ENCODE measurements around the gene VRK3. TPM values are rescaled to one million over a fixed set of nuclear protein-coding genes. Genes with fewer than 3 reads are reported as not detected.

The VRK3 gene
- polyA plus RNA-seq, 3 donors from 2014 or later, result 89.8 to 116 (median 106) TPM

GRCh38 chr19:49999371-50000010, 25.7 kb downstream of the VRK3 start:
- peak overlapping the region in 2 of 6 donors; percentile 10 to 28 for H3K27ac Mint-ChIP-seq
- DNase-seq, result no peak
- H3K36me3 Mint-ChIP-seq, result peaks cover 16 to 42% (median 21%) of the 10 kb centered on the region in 3 donors
- H3K4me1 Mint-ChIP-seq, result peaks cover 37 to 39% of the 10 kb centered on the region in 2 donors
- no peaks in the 10 kb centered on the region for H3K9me3 Mint-ChIP-seq
- no peak overlapping the region for H3K4me3 Mint-ChIP-seq
- H3K27me3 Mint-ChIP-seq (ENCODE audit: low read depth in 3 of 3), result peaks cover 0 to 4% (median 0%) of the 10 kb centered on the region in 3 donors

GRCh38 chr19:49997709-49998108, 27.5 kb downstream of the VRK3 start:
- Mint-ChIP-seq H3K4me3 (no peak overlapping the region), H3K4me1 (peaks cover 19 to 21% of the 10 kb centered on the region in 2 donors), H3K36me3 (peaks cover 26 to 55% (median 37%) of the 10 kb centered on the region in 3 donors), H3K27me3 (ENCODE audit: low read depth in 3 of 3) (no peaks in the 10 kb centered on the region), H3K27ac (peak overlapping the region in 1 of 6 donors; percentile 78), H3K9me3 (no peaks in the 10 kb centered on the region)
- peak in 2 of 3 donors; percentile 6 to 12 for DNase-seq

- H3K4me3 Mint-ChIP-seq, result no peak overlapping the region
- H3K27me3 Mint-ChIP-seq (ENCODE audit: low read depth in 3 of 3), result peaks cover 0 to 7% (median 4%) of the 10 kb centered on the region in 3 donors
- H3K36me3 Mint-ChIP-seq, result peaks cover 21 to 56% (median 28%) of the 10 kb centered on the region in 3 donors
- H3K27ac Mint-ChIP-seq, result peak overlapping the region in 1 of 6 donors; percentile 3
- no peaks in the 10 kb centered on the region for H3K9me3 Mint-ChIP-seq
- peaks cover 3 to 13% of the 10 kb centered on the region in 2 donors for H3K4me1 Mint-ChIP-seq
- no peak for DNase-seq
Observed at GRCh38 chr19:49988433-49988832, 36.7 kb downstream of the VRK3 start.

- H3K27ac Mint-ChIP-seq, result no peak overlapping the region
- DNase-seq, result no peak
- H3K27me3 Mint-ChIP-seq (ENCODE audit: low read depth in 3 of 3), result peaks cover 0 to 7% (median 4%) of the 10 kb centered on the region in 3 donors
- H3K36me3 Mint-ChIP-seq, result peaks cover 21 to 54% (median 26%) of the 10 kb centered on the region in 3 donors
- H3K4me1 Mint-ChIP-seq, result peaks cover 3 to 13% of the 10 kb centered on the region in 2 donors
- no peaks in the 10 kb centered on the region for H3K9me3 Mint-ChIP-seq
- no peak overlapping the region for H3K4me3 Mint-ChIP-seq
Observed at GRCh38 chr19:49988007-49988406, 37.2 kb downstream of the VRK3 start.

GRCh38 chr19:49987159-49987698, 37.9 kb downstream of the VRK3 start:
- no peak overlapping the region for H3K4me3 Mint-ChIP-seq
- peak overlapping the region in 3 of 6 donors; percentile 7 to 67 (median 17) for H3K27ac Mint-ChIP-seq
- H3K4me1 Mint-ChIP-seq, result peaks cover 5 to 13% of the 10 kb centered on the region in 2 donors
- no peaks in the 10 kb centered on the region for H3K9me3 Mint-ChIP-seq
- peaks cover 0 to 7% (median 4%) of the 10 kb centered on the region in 3 donors for H3K27me3 Mint-ChIP-seq (ENCODE audit: low read depth in 3 of 3)
- DNase-seq, result peak; percentile 76 to 79 (median 79)
- H3K36me3 Mint-ChIP-seq, result peaks cover 16 to 47% (median 19%) of the 10 kb centered on the region in 3 donors

- H3K36me3 Mint-ChIP-seq, result peaks cover 14 to 49% (median 19%) of the 10 kb centered on the region in 3 donors
- DNase-seq, result no peak
- no peaks in the 10 kb centered on the region for H3K9me3 Mint-ChIP-seq
- no peak overlapping the region for H3K4me3 Mint-ChIP-seq
- no peak overlapping the region for H3K27ac Mint-ChIP-seq
- peaks cover 5 to 13% of the 10 kb centered on the region in 2 donors for H3K4me1 Mint-ChIP-seq
- peaks cover 0 to 7% (median 4%) of the 10 kb centered on the region in 3 donors for H3K27me3 Mint-ChIP-seq (ENCODE audit: low read depth in 3 of 3)
Observed at GRCh38 chr19:49986354-49986753, 38.8 kb downstream of the VRK3 start.

- H3K27me3 Mint-ChIP-seq (ENCODE audit: low read depth in 3 of 3), result peaks cover 0 to 7% (median 4%) of the 10 kb centered on the region in 3 donors
- H3K27ac Mint-ChIP-seq, result peak overlapping the region in 1 of 6 donors; percentile 34
- H3K4me1 Mint-ChIP-seq, result peaks cover 5 to 13% of the 10 kb centered on the region in 2 donors
- no peak for DNase-seq
- H3K4me3 Mint-ChIP-seq, result no peak overlapping the region
- peaks cover 9 to 49% (median 19%) of the 10 kb centered on the region in 3 donors for H3K36me3 Mint-ChIP-seq
- H3K9me3 Mint-ChIP-seq, result no peaks in the 10 kb centered on the region
Observed at GRCh38 chr19:49985871-49986270, 39.3 kb downstream of the VRK3 start.

GRCh38 chr19:49984491-49984890, 40.7 kb downstream of the VRK3 start:
- DNase-seq, result no peak
- peaks cover 5 to 13% of the 10 kb centered on the region in 2 donors for H3K4me1 Mint-ChIP-seq
- H3K9me3 Mint-ChIP-seq, result no peaks in the 10 kb centered on the region
- H3K4me3 Mint-ChIP-seq, result no peak overlapping the region
- H3K36me3 Mint-ChIP-seq, result peaks cover 8 to 46% (median 23%) of the 10 kb centered on the region in 3 donors
- no peak overlapping the region for H3K27ac Mint-ChIP-seq
- H3K27me3 Mint-ChIP-seq (ENCODE audit: low read depth in 3 of 3), result peaks cover 0 to 6% (median 4%) of the 10 kb centered on the region in 3 donors

- peak; percentile 57 to 71 (median 63) for DNase-seq
- Mint-ChIP-seq H3K36me3 (peaks cover 8 to 44% (median 23%) of the 10 kb centered on the region in 3 donors), H3K9me3 (no peaks in the 10 kb centered on the region), H3K27me3 (ENCODE audit: low read depth in 3 of 3) (peaks cover 0 to 5% (median 4%) of the 10 kb centered on the region in 3 donors), H3K4me1 (peaks cover 5 to 13% of the 10 kb centered on the region in 2 donors), H3K27ac (no peak overlapping the region), H3K4me3 (no peak overlapping the region)
Observed at GRCh38 chr19:49983645-49984229, 41.4 kb downstream of the VRK3 start.

- no peaks in the 10 kb centered on the region for H3K9me3 Mint-ChIP-seq
- H3K27ac Mint-ChIP-seq, result no peak overlapping the region
- no peak for DNase-seq
- peaks cover 4 to 44% (median 13%) of the 10 kb centered on the region in 3 donors for H3K36me3 Mint-ChIP-seq
- H3K27me3 Mint-ChIP-seq (ENCODE audit: low read depth in 3 of 3), result peaks cover 0 to 3% (median 0%) of the 10 kb centered on the region in 3 donors
- peaks cover 5 to 7% of the 10 kb centered on the region in 2 donors for H3K4me1 Mint-ChIP-seq
- H3K4me3 Mint-ChIP-seq, result no peak overlapping the region
Observed at GRCh38 chr19:49981603-49982593, 43.3 kb downstream of the VRK3 start.

GRCh38 chr19:49978324-49978723, 46.8 kb downstream of the VRK3 start:
- H3K4me3 Mint-ChIP-seq, result no peak overlapping the region
- H3K36me3 Mint-ChIP-seq, result peaks cover 0 to 42% (median 15%) of the 10 kb centered on the region in 3 donors
- no peak overlapping the region for H3K27ac Mint-ChIP-seq
- peaks cover 0 to 4% (median 2%) of the 10 kb centered on the region in 3 donors for H3K27me3 Mint-ChIP-seq (ENCODE audit: low read depth in 3 of 3)
- DNase-seq, result no peak
- peaks cover 0 to 2% of the 10 kb centered on the region in 2 donors for H3K4me1 Mint-ChIP-seq
- H3K9me3 Mint-ChIP-seq, result no peaks in the 10 kb centered on the region

- DNase-seq, result no peak
- Mint-ChIP-seq H3K9me3 (no peaks in the 10 kb centered on the region), H3K4me3 (no peak overlapping the region), H3K36me3 (peaks cover 0 to 42% (median 15%) of the 10 kb centered on the region in 3 donors), H3K4me1 (peaks cover 0 to 2% of the 10 kb centered on the region in 2 donors), H3K27me3 (ENCODE audit: low read depth in 3 of 3) (peaks cover 0 to 4% (median 2%) of the 10 kb centered on the region in 3 donors), H3K27ac (no peak overlapping the region)
Observed at GRCh38 chr19:49977881-49978280, 47.3 kb downstream of the VRK3 start.

- Mint-ChIP-seq H3K4me3 (no peak overlapping the region), H3K4me1 (no peaks in the 10 kb centered on the region), H3K36me3 (peaks cover 0 to 42% (median 15%) of the 10 kb centered on the region in 3 donors), H3K27me3 (ENCODE audit: low read depth in 3 of 3) (peaks cover 0 to 4% (median 2%) of the 10 kb centered on the region in 3 donors), H3K27ac (no peak overlapping the region), H3K9me3 (no peaks in the 10 kb centered on the region)
- DNase-seq, result no peak
Observed at GRCh38 chr19:49977076-49977475, 48.1 kb downstream of the VRK3 start.

Measured in immature natural killer cell (primary cell).